DOHH2 (cell line): ENCODE results near the gene SUDS3.

Source experiments
- CTCF ChIP-seq: fragments of 200-600 bp; sonication (generic); IDR thresholded peaks from one replicate; pipeline ENCODE4 v1.5.1; 2014; ENCODE audit warnings: antibody characterized with exemption, mild to moderate bottlenecking, low read depth, low read length; ENCODE audit not compliant: poor library complexity, severe bottlenecking
- EZH2phosphoT487 ChIP-seq: fragments of 200-600 bp; sonication (generic); IDR thresholded peaks from 2 replicates; pipeline ENCODE4 v1.6.1; 2017; ENCODE audit warnings: borderline replicate concordance, mild to moderate bottlenecking, antibody characterized with exemption, low read length, moderate library complexity, mixed read lengths

- TF ChIP-seq CTCF (no peak), EZH2phosphoT487 (no peak)
These were observed 52.3 kb downstream of the SUDS3 start for GRCh38 chr12:118428643-118429042.
